CD4-positive, alpha-beta T cell treated with Interferon alpha-2 for 1 hour (primary cell): ENCODE data around the gene NHSL1.

Experiments used
- DNase-seq, 2 donors: peaks; one replicate each; pipeline ENCODE4 v3.0.0-alpha.2; 2020 to 2022

Gene NHSL1

DNA sequence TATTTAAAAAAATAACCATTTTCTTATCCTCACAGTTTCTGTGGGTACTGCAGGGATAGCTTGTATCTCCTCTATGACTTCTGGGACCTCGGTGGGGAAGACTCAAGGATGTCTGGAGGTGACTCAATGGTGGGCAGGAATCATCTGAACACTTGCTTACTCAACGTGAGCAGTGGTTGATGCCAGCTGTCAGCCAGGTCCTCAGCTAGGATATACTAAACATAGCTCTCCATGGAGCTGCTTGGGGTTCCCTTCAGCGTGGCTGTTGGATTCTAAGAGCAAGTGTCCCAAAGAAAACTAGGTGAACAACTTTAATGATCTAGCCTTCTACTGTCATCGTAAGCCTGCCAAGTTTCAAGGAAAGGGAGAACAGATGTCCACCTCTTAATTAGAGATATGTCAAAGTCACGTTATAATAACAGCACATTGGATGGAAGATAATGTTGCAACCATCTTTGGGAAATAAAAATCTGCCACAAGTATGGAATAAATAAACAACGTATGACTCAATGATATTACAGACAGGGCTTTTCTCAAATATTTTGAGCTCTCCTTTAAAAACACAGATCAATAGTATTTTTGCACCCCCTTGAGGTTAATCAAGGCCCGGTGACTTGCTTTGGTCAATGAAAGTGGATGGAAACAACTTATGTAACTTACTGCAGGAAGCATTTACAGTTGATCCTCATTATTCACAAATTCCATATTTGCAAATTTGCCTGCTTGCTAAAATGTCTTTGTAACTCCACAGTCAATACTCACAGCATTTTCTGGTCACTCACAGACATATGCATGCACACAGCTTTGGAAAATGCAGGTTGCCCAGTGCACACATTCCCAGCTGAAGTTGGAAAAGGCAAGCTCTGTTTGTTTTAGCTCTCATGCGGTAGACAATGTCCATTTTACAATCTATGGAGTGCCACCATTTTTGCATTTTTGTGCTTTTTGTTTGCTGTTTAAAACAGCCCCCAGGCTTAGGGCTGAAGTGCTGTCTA, 101.9 kb downstream of the NHSL1 start:
- no peak for DNase-seq

DNA sequence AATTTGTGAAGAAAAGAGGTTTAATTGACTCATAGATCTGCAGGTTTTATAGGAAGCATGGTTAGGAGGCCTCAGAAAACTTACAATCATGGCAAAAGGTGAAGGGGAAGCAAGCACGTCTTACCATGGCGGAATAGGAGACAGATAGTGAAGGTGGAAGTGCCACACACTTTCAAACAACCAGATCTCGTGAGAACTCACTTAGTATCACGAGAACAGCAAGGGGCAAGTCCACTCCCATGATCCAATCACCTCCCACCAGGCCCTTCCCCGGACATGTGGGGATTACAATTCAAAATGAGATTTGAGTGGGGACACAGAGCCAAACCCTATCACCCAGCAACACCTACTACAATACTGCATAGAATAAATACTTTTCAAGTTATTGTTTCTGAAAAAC, 102.6 kb downstream of the NHSL1 start:
- no peak for DNase-seq

DNA sequence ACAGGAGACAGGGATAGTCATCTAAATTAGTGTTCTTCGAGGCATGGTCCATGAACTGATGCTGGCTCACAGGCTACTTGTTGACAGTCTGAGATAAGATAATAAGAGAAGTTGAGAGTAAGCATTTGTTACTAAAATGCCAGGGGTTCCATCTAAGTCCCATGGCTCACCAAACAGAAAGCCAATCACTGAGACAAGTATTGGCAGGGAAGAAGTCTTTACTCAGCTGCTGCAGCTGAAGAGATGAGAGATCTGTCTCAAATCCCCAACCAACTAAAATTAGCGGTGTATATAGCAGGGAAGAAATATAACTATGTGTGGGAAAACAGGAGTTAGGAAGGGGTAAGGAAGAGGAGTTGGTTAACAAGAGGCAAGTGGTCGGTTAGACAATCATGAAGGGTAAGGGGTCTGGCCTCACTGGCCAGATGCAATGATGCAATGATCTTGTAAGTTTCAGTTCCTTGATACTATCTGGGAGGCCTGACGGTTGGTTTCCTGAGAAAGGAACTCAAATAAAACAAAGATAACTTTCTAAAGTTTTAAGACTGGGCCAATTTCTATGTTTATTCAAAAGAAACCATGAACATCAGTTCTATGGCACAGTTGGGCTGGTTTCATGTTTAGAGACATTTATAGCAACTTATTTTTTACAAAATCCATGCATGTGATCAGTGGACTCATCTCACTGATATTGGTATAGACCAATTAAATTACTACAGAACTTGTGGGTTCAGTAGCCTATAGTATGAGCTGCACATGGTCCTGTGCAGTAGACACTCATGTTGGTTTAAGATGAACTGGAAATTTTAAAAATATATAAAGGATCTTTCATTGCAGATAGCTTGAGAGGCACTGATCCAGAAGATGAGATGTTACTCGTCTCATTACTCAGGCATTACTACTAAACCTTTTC, 105.2 kb downstream of the NHSL1 start:
- peak in 1 of 2 donors; percentile 15 for DNase-seq

DNA sequence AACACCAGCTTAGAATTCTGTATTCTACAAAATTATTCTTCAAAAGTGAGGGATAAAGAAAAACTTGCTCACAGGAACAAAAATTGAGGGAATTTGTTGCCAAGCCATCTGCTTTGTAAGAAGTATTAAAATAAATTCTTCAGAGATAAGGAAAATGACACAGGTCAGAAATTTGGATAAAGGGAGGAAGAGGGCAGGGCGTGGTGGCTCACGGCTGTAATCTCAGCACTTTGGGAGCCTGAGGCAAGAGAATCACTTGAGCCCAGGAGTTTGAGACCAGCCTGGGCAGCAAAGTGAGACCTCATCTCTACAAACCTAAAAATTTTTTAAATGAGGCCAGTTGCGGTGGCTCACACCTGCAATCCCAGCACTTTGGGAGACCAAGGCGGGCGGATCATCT, 109.7 kb downstream of the NHSL1 start:
- no peak for DNase-seq

DNA sequence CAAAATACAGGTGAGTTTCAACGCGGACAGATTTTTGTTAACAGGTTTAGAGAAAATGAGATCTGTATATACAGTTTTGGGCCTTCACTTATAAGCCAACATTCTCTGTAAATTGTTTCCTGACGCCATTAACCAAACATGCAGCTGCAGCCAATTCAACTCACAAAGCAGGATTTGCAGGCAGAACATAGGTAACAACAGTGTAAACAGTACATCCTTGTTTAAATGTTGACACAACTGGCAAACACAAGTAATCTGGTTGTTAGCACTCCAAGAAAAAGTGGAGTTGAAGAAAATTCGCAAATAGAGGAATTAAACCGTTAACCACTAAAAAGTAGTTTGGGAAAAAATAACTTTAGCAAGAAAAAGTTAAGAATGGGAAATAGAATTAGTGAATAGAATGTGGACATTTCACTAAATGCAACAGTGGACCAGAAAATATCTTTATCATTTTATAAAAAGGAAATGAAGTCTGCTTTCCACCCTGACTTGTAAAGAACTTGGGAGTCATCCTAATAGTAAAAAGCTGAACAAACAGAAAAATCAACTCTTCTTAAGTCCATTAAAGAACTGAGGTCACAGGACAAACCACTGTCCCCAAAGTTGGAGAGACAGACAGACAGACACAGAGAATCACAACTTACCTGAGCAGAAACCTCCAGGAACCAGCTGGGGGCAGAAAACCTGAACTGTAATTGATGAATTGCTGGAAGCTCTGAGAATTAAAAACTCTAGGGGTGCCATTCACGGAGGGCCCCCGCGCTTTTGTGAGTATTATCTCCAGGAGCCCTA, 111.5 kb downstream of the NHSL1 start:
- DNase-seq: no peak

DNA sequence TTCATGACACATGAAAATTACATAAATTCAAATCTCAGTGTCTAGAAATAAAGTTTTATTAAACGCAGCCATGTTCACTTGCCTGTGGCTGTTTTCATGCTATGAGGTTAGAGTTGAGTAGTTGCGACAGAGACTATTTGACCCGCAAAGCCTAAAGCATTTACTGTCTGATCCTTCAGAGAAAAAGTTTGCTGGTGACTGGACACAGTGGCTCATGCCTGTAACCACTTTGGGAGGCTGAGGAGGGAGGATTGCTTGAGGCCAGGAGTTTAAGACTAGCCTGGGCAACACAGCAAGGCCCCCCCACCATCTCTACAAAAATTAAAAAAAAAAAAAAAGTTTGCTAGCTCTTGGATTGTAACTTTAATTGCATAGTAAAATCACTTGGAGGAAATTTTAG, 112.4 kb downstream of the NHSL1 start:
- no peak for DNase-seq

DNA sequence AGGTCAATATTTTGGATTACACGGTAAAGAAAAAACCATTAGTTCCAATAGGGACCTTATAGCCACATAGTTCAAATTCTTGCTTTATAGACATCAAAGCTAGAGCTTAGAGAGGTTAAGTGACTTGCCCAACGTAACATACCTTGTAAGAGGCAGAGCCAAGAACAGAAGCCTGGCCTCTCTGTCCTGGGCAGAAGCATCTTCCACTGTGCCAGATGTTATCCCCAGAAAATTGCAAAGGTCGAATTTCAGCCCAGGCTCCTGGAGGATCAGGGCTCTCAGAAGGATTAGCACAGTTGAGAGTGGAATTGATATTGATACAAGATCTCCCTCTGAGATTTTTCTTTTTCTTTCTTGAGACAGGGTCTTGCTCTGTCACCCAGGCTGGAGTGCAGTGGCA, 115.5 kb downstream of the NHSL1 start:
- DNase-seq: no peak

DNA sequence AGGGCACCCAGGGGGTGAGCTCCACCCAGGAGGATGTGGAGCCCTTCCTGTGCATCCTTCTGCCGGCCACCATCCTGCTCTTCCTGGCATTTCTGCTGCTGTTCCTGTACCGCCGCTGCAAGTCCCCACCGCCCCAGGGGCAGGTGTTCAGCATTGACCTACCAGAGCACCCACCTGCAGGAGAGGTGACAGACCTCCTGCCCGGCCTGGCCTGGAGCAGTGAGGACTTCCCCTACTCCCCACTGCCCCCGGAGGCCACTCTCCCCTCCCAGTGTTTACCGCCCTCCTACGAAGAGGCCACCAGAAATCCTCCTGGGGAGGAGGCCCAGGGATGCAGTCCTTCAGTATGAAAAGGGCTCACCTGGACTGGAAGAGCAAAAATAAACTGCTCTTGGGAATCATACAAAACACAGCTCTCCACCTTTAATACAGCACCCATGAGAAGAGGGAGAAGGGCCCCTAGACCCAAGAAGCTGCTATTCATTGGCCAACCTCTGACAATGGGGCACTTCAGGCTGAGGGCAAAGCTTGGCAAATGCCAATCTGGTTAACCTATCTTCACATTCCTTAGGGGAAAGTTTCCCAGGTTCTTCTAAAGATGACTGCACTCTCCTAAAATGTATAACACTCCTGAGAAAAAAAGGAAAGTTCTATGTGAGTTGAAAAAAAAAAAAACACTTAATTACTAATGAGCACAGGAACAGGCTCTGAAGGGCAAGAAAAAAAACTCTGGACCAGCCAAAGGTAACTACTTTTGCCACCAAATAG, 116.6 kb downstream of the NHSL1 start:
- no peak for DNase-seq

DNA sequence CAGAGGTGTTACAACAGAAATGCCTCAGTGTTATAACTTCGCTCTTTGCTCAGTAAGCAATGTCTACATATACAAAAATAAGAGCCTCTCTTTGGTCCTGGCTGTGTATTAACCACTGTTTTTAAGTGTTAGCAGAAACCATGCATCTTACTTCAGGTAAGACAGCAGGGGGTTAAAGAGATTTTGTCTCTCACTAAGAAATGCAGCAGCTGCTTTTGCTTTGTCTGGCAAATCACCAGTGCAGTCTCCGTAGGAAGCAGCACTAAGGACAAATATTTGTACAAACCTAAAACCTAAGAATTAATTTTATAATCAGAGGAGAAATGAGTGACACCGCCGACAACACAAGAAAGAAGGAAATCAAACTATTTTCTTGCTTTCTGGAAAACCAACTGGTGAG, 120.8 kb downstream of the NHSL1 start:
- no peak for DNase-seq

DNA sequence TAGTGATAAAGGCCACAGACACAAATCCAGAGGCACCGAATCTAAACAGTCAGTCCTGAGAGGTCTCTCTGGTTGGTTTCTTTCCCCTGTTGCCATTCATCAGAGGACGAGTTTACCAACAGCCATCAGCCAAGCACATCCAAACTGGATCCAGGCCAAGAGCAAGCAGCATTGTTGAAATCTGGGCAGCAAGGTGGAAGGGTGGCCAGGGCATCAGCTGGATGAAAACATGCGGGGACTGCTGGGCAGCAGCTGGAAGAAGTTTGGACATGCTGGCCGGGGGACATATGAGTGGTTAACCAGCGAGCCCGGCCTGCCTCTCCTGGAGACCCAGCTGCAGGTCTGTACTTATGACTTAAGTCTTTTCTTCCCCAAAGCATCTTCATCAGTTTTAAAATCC, 121.5 kb downstream of the NHSL1 start, which contains the start of gene SMIM28:
TSS of gene SMIM28 (plus strand) at position 62 of the 400 bp plus-strand sequence. CDS start at position 230, 168 bp downstream.
- no peak for DNase-seq

DNA sequence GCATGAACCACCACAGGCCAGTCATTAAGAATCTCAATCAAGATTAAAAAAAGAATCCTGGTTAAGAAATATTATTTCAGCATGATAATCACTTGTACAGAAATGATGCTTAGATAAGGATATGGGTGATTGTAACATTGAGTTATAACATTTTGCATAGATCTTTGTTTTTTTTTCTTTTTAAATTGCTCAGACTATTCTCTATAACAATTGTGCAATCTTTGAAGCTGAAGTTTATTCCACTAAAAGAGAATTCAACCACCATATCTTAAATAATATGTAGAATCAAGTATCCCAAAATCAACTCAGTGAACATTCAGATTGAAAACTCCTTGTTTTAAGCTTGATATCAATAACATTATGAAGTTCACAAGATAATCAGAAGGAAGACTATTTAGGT, 122.3 kb downstream of the NHSL1 start:
- DNase-seq: no peak

DNA sequence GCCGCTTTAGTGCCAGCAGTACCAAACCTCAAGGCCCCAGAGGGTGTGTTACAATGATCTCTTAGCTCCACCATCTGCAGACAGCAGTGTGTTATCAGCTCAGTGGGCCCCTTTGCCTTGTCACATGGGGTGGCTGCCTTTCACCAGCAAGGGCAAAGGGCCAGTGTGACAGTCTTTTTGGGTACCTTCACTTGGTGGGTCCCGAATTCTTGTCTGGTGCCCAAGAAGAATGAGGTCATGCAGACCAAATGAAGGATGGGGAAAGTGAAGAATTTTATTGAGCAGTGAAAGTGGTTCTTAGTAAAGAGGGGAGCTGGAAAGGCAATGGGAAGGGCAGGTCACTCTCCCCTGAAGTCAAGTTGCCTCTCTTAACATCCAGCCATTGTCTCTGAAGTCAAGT, 124.5 kb downstream of the NHSL1 start:
- DNase-seq: no peak

DNA sequence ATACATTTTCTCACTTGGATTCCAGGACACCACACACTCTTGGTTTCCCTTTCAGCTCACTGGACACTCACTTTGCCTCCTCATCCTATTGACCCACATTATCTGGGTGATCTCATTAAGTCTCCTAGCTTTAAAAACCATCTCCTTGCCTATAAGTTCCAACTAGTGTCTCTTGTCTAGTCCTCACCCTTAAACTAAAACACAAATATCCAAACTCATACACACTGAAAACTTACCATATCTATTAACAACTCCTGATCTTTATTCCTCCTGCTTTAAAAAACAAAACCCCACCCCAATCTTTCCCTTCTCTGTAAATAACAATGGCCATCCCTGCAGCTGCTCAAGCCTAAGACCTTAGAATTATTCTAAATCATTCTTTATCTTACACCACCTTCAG, 125.1 kb downstream of the NHSL1 start:
- no peak for DNase-seq

DNA sequence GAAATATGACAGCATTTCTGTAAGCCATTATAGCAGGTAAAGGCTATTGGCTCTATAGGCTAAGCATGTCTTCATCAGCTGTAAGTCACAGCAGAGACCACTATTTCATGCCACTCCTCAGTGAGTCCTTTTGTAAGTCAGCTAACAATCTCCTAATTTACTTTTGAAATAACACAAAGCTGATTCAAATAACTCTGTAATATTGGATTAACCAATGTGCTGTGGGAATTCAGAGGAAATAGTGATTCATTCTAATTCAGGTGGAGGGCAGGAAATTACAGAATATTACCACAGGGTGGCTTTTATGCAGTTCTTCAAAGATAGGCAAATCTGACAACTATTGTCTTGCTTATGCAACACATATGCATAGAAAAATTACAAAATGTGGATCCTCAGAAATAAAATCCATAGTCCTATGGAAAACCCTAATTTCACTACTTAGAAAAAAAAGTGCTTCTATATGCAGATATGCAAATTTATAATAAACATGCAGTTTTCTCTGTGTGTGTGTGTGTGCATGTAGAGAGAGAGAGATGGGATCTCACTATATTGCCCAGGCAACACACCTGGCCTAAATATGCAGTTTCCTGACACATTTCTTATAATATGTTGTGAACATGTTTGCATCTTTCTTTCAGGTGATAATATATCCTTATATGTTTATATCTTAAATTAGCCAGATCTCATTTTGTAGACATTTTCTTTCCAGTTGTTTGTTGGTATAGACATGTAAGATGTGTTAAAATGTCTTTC, 126.4 kb downstream of the NHSL1 start:
- peak in 1 of 2 donors; percentile 16 for DNase-seq
